SK-N-SH treated with all-trans-retinoic acid at 6 μM for 48 hours (cell line): ENCODE data around the gene RBM10.

ENCODE experiments used
- BACH2 ChIP-seq: fragments of 250-450 bp; sonication (Bioruptor Pico); IDR thresholded peaks from 2 replicates; pipeline ENCODE4 v1.9.0; 2021; ENCODE audit warnings: mild to moderate bottlenecking, borderline replicate concordance
- CREB5 ChIP-seq: fragments of 250-450 bp; sonication (Bioruptor Pico); IDR thresholded peaks from 2 replicates; pipeline ENCODE4 v1.5.1; 2020; ENCODE audit warnings: low read depth, mild to moderate bottlenecking, moderate library complexity
- GLIS3 ChIP-seq: fragments of 250-450 bp; sonication (Bioruptor Pico); IDR thresholded peaks from 2 replicates; pipeline ENCODE4 v1.5.0; 2020; ENCODE audit warnings: mild to moderate bottlenecking, moderate library complexity
- ZFP3 ChIP-seq: fragments of 250-450 bp; sonication (Bioruptor Pico); IDR thresholded peaks from 2 replicates; pipeline ENCODE4 v1.5.0; 2020; ENCODE audit warnings: mild to moderate bottlenecking, moderate library complexity
- ZNF565 ChIP-seq: fragments of 450-650 bp; formaldehyde crosslinking; conservative IDR thresholded peaks from 2 replicates; pipeline ENCODE4 v1.5.0; 2020; ENCODE audit warnings: low read depth, mild to moderate bottlenecking, moderate library complexity
- ZNF8 ChIP-seq: fragments of 450-650 bp; formaldehyde crosslinking; IDR thresholded peaks from 2 replicates; pipeline ENCODE4 v1.5.0; 2020; ENCODE audit warnings: mild to moderate bottlenecking, moderate library complexity

- TF ChIP-seq ZNF565 (CRISPR knock-in tag) (no peak), GLIS3 (no peak), ZFP3 (CRISPR knock-in tag) (no peak), CREB5 (CRISPR knock-in tag) (no peak), ZNF8 (CRISPR knock-in tag) (no peak), BACH2 (CRISPR knock-in tag) (no peak)
Observed at GRCh38 chrX:47199286-47199685, 54.3 kb downstream of the RBM10 start.
